H1 (cell line): ENCODE measurements around the gene ZNF652. TPM values are rescaled to one million over a fixed set of nuclear protein-coding genes. Genes with fewer than 3 reads are reported as not detected.
A peak's percentile ranks its signal among the peaks of the same experiment; 100 is the strongest.

Experiments
- CTCF ChIA-PET: fragments of 300-600 bp; sonication (Branson Sonifier 250); formaldehyde crosslinking; loops from one replicate; lab custom pipeline; 2021; ENCODE audit not compliant: partially characterized antibody; lab: Charles Lee
- POLR2A ChIA-PET: fragments of 300-600 bp; sonication (Branson Sonifier 250); formaldehyde crosslinking; loops from one replicate; lab custom pipeline; 2021; ENCODE audit warnings: inconsistent platforms; ENCODE audit not compliant: partially characterized antibody; lab: Charles Lee
- DNase-seq, 2 experiments: peaks; one replicate each; pipeline versions ENCODE4 v3.0.0 to v3.0.0-alpha.2; 2010 to 2022; ENCODE audit warnings: low spot score in 2 of 2, low read depth in 1 of 2, mixed read lengths in 1 of 2
- FAIRE-seq: peaks from 2 replicates; lab custom pipeline; 2011; peaks lifted over from hg19 to GRCh38; lab: Jason Lieb, UNC
- H2AFZ ChIP-seq: 2 replicates; pipeline ENCODE4 v1.8.1; 2012; ENCODE audit warnings: low read length, inconsistent platforms
- H2AK5ac ChIP-seq: 2 replicates; pipeline ENCODE4 v1.6.1; 2013; ENCODE audit warnings: low read depth, low read length
- H2BK120ac ChIP-seq: replicated peaks from 2 replicates; pipeline ENCODE3; 2013; ENCODE audit warnings: low read depth, low read length, inconsistent platforms
- H2BK12ac ChIP-seq: 2 replicates; pipeline ENCODE4 v1.6.1; 2013; ENCODE audit warnings: low read depth, low read length
- H2BK15ac ChIP-seq: 2 replicates; pipeline ENCODE4 v1.6.1; 2013; ENCODE audit warnings: low read length
- H2BK20ac ChIP-seq: 2 replicates; pipeline ENCODE4 v1.6.1; 2013; ENCODE audit warnings: low read length
- H2BK5ac ChIP-seq: 2 replicates; pipeline ENCODE4 v1.6.1; 2013; ENCODE audit warnings: low read depth, low read length
- H3K14ac ChIP-seq: 2 replicates; pipeline ENCODE4 v1.6.1; 2013; ENCODE audit warnings: inconsistent platforms; ENCODE audit not compliant: insufficient read length
- H3K18ac ChIP-seq: 2 replicates; pipeline ENCODE4 v1.6.1; 2013; ENCODE audit warnings: low read length; ENCODE audit errors: extremely low read depth
- H3K23ac ChIP-seq: 2 replicates; pipeline ENCODE4 v1.6.1; 2013; ENCODE audit warnings: inconsistent platforms; ENCODE audit not compliant: insufficient read length
- H3K23me2 ChIP-seq: 2 replicates; pipeline ENCODE4 v1.6.1; 2013; ENCODE audit warnings: low read depth, low read length
- H3K27ac ChIP-seq: 2 replicates; pipeline ENCODE4 v1.6.1; 2011; ENCODE audit warnings: low read depth, low read length, inconsistent platforms
- H3K27me3 ChIP-seq, 4 experiments: replicated peaks in 1 of 4; 1 replicate in 1 of 4; 2 replicates in 3 of 4; pipeline versions ENCODE4 v1.6.1 to v1.8.1; 2011 to 2013; ENCODE audit warnings: low read length in 3 of 4, mild to moderate bottlenecking in 3 of 4, inconsistent platforms in 2 of 4, mixed read lengths in 2 of 4, moderate library complexity in 1 of 4; ENCODE audit not compliant: control insufficient read depth in 3 of 4, insufficient read depth in 3 of 4; ENCODE audit errors: extremely low read depth in 1 of 4
- H3K36me3 ChIP-seq, 4 experiments: 2 replicates each; pipeline versions ENCODE4 v1.6.1 to v1.8.1; 2011 to 2013; ENCODE audit warnings: mild to moderate bottlenecking in 4 of 4, low read length in 3 of 4, moderate library complexity in 2 of 4, control low read depth in 1 of 4, inconsistent platforms in 1 of 4; ENCODE audit not compliant: insufficient read depth in 4 of 4, control insufficient read depth in 2 of 4
- H3K4ac ChIP-seq: replicated peaks from 2 replicates; pipeline ENCODE3; 2013; ENCODE audit warnings: low read length, low read depth, mixed read lengths, inconsistent platforms; ENCODE audit not compliant: insufficient read length
- H3K4me1 ChIP-seq, 4 experiments: replicated peaks in 1 of 4; 1 replicate in 1 of 4; 2 replicates in 3 of 4; pipeline versions ENCODE4 v1.6.1 to v1.8.1; 2011 to 2013; ENCODE audit warnings: low read length in 3 of 4, inconsistent platforms in 2 of 4, mixed read lengths in 1 of 4; ENCODE audit not compliant: insufficient read depth in 4 of 4, control insufficient read depth in 3 of 4
- H3K4me2 ChIP-seq, 2 experiments: 2 replicates each; pipeline versions ENCODE4 v1.6.1 to v1.8.1; 2011 to 2013; ENCODE audit warnings: low read depth in 2 of 2, low read length in 2 of 2, control low read depth in 1 of 2, inconsistent platforms in 1 of 2, mild to moderate bottlenecking in 1 of 2; ENCODE audit not compliant: insufficient read depth in 1 of 2
- H3K4me3 ChIP-seq, 4 experiments: fragments of 200-600, 300-600 bp in 1 of 4; sonication (generic), shearing (Covaris generic), sonication (Bioruptor Twin) in 1 of 4; 2 replicates each; pipeline versions ENCODE4 v1.5.1 to v1.8.1; 2011 to 2016; ENCODE audit warnings: low read length in 4 of 4, low read depth in 3 of 4, control low read depth in 2 of 4, inconsistent platforms in 2 of 4, mild to moderate bottlenecking in 2 of 4, mixed read lengths in 1 of 4, moderate library complexity in 1 of 4; ENCODE audit not compliant: insufficient read depth in 2 of 4; ENCODE audit errors: extremely low read depth in 1 of 4
- H3K56ac ChIP-seq: replicated peaks from 2 replicates; pipeline ENCODE3; 2013; ENCODE audit warnings: low read depth, mild to moderate bottlenecking, mixed read lengths, low read length, inconsistent platforms; ENCODE audit not compliant: insufficient read length
- H3K79me1 ChIP-seq: 2 replicates; pipeline ENCODE4 v1.6.1; 2013; ENCODE audit warnings: low read depth, low read length, control low read depth
- H3K79me2 ChIP-seq, 2 experiments: 2 replicates each; pipeline versions ENCODE4 v1.6.1 to v1.8.1; 2012 to 2013; ENCODE audit warnings: low read length in 2 of 2, mild to moderate bottlenecking in 2 of 2, inconsistent platforms in 1 of 2; ENCODE audit not compliant: insufficient read depth in 2 of 2, control insufficient read depth in 1 of 2
- H3K9ac ChIP-seq, 4 experiments: replicated peaks in 1 of 4; 1 replicate in 1 of 4; 2 replicates in 3 of 4; pipeline versions ENCODE4 v1.6.1 to v1.8.1; 2011 to 2013; ENCODE audit warnings: low read depth in 3 of 4, low read length in 3 of 4, control low read depth in 2 of 4, mild to moderate bottlenecking in 2 of 4, moderate library complexity in 2 of 4, inconsistent platforms in 1 of 4; ENCODE audit errors: extremely low read depth in 1 of 4
- H3K9me3 ChIP-seq, 2 experiments: 2 replicates each; pipeline versions ENCODE4 v1.6.1 to v1.8.1; 2012 to 2013; ENCODE audit warnings: mild to moderate bottlenecking in 2 of 2, moderate library complexity in 2 of 2, control low read depth in 1 of 2, inconsistent platforms in 1 of 2, low read depth in 1 of 2, low read length in 1 of 2, mixed read lengths in 1 of 2; ENCODE audit not compliant: insufficient read depth in 2 of 2
- H4K20me1 ChIP-seq, 2 experiments: replicated peaks in 1 of 2; 2 replicates each; pipeline versions ENCODE3 to v1.8.1; 2011 to 2013; ENCODE audit warnings: inconsistent platforms in 2 of 2, low read length in 2 of 2, mild to moderate bottlenecking in 1 of 2; ENCODE audit not compliant: insufficient read depth in 2 of 2, control insufficient read depth in 1 of 2
- H4K5ac ChIP-seq: 2 replicates; pipeline ENCODE4 v1.6.1; 2013; ENCODE audit warnings: low read length, low read depth, mixed read lengths, inconsistent platforms; ENCODE audit not compliant: insufficient read length
- H4K8ac ChIP-seq: 2 replicates; pipeline ENCODE4 v1.8.0; 2013; ENCODE audit warnings: mild to moderate bottlenecking, moderate library complexity, low read length, inconsistent platforms; ENCODE audit not compliant: insufficient read depth; ENCODE audit errors: extremely low read depth
- H4K91ac ChIP-seq: replicated peaks from 2 replicates; pipeline ENCODE3; 2013; ENCODE audit warnings: low read length, mixed read lengths, inconsistent platforms; ENCODE audit not compliant: insufficient read length
- MAX ChIP-seq: IDR thresholded peaks from 2 replicates; pipeline ENCODE4 v1.6.1; 2012; ENCODE audit warnings: inconsistent platforms
- RBBP5 ChIP-seq: IDR thresholded peaks from 2 replicates; pipeline ENCODE4 v1.7.1; 2012; ENCODE audit warnings: low read depth, mild to moderate bottlenecking, inconsistent platforms, low read length, moderate library complexity, borderline replicate concordance
- SIN3A ChIP-seq, 2 experiments: IDR thresholded peaks in 1 of 2; conservative IDR thresholded peaks in 1 of 2; 2 replicates each; pipeline ENCODE4 v1.6.1; 2011 to 2012; ENCODE audit warnings: low read length in 2 of 2, improper control_type of control experiment in 1 of 2, low read depth in 1 of 2, mild to moderate bottlenecking in 1 of 2
- TAF7 ChIP-seq: optimal IDR thresholded peaks from 2 replicates; pipeline ENCODE3; 2011; ENCODE audit warnings: low read depth, mild to moderate bottlenecking, inconsistent platforms, low read length, moderate library complexity, borderline replicate concordance
- TBP ChIP-seq: IDR thresholded peaks from 2 replicates; pipeline ENCODE4 v1.6.1; 2011; ENCODE audit warnings: low read depth, low read length, improper control_type of control experiment
- WGBS, 2 experiments: shearing (Covaris generic) in 1 of 2; methylation state at CpG; one replicate each; pipeline versions ENCODE4 v1.1.6 to v1.1.7; 2013 to 2015; ENCODE audit warnings: low lambda C conversion rate in 2 of 2, mixed read lengths in 2 of 2, inconsistent platforms in 1 of 2, low coverage in 1 of 2, missing lambda C conversion rate in 1 of 2; ENCODE audit not compliant: insufficient replicate concordance in 2 of 2, insufficient coverage in 1 of 2, insufficient read length in 1 of 2; ENCODE audit errors: extremely low coverage in 1 of 2, missing lambda C conversion rate in 1 of 2; 5-methylcytosine and 5-hydroxymethylcytosine counted together
- polyA plus RNA-seq, 7 experiments: library from polyadenylated mRNA; depleted of rRNA in 3 of 7; stranded (reverse) in 5 of 7; unstranded in 2 of 7; fragments of >200 nt in 5 of 7; fragments of 200-250 nt in 2 of 7; gene quantifications; 1 replicate in 5 of 7; 2 replicates in 1 of 7; 4 replicates in 1 of 7; pipeline versions ENCODE4 v1.2.1 to v1.2.3, GENCODE V29; 2011 to 2013; ENCODE audit warnings: missing spikeins in 2 of 7, mixed read lengths in 2 of 7
- total RNA-seq: library from RNA; stranded (reverse); fragmentation: NEBNext Ultra II Directional; extraction: Animal tissue kit (Norgen Biotek cat#: 25700); gene quantifications from 2 replicates; pipeline ENCODE4 v1.2.1, GENCODE V29; 2021

ZNF652 gene
- total and polyA plus RNA-seq, 2 of the 8 experiments (the other 6 are each of a cell fraction or from before 2014, with no cell fraction given) = 13.5 to 39.6 TPM

GRCh38 chr17:49278076-49278475, 84.0 kb downstream of the ZNF652 start:
- CTCF ChIA-PET = interaction anchor here (0.6 to 7.6 kb wide), 10 partner anchors 9 to 55 kb away, joined by 3 to 59 read pairs (median 4); no protein-coding TSS in a partner anchor
- Histone ChIP-seq H3K79me2 (no peaks in the 10 kb centered on the region), H3K4me1 (peaks cover 0 to 3% (median 2%) of the 10 kb centered on the region in 4 experiments; a peak in 4 of 7 replicates), H4K91ac (peak overlapping the region; percentile 17), H2BK5ac (no peak overlapping the region), H3K14ac (no peak overlapping the region), H4K8ac (no peak overlapping the region; the same call in 1 of the 2 replicates), H2BK20ac (no peak overlapping the region), H3K4me2 (no peak overlapping the region), H3K9me3 (no peaks in the 10 kb centered on the region), H3K23me2 (no peaks in the 10 kb centered on the region), H3K4ac (no peak overlapping the region), H3K36me3 (no peaks in the 10 kb centered on the region), H3K4me3 (no peak overlapping the region), H3K9ac (no peak overlapping the region), H3K18ac (no peak overlapping the region; the same call in 1 of the 2 replicates), H3K56ac (no peak overlapping the region), H2BK12ac (no peak overlapping the region), H2BK120ac (no peak overlapping the region), H3K27ac (no peak overlapping the region), H2AK5ac (no peak overlapping the region), H4K20me1 (no peaks in the 10 kb centered on the region), H3K27me3 (no peaks in the 10 kb centered on the region), H2AFZ (no peak overlapping the region), H2BK15ac (no peak overlapping the region), H3K79me1 (no peaks in the 10 kb centered on the region), H3K23ac (no peak overlapping the region), H4K5ac (no peak overlapping the region)
- no peak for DNase-seq
- 76% methylated on average over 3 of the region's 3 CpGs; no CpG with 5 or more reads in 1 of the 2 experiments for WGBS, 2 experiments
- no peak for FAIRE-seq
- POLR2A ChIA-PET = no interaction called here
- TF ChIP-seq MAX (no peak), RBBP5 (no peak), TBP (no peak), TAF7 (no peak), SIN3A (conservative IDR thresholded peaks at IDR 0.05 in 1 of 2, IDR thresholded peaks at IDR 0.05 in 1 of 2; ENCODE audit: low read depth in 1 of 2, low read length in 2 of 2) (no peak)
